K562 (cell line): ENCODE data around the gene AGRN. TPM values are rescaled to one million over a fixed set of nuclear protein-coding genes. Genes with fewer than 3 reads are reported as not detected.

Source experiments
- ZBTB49 ChIP-seq: sonication (generic); formaldehyde crosslinking; IDR thresholded peaks from 2 replicates; pipeline ENCODE4 v1.8.0; 2022; ENCODE audit warnings: missing genetic modification reagents, mild to moderate bottlenecking, borderline replicate concordance
- ZFPM2 ChIP-seq: fragments of 250-450 bp; sonication (Bioruptor Pico); IDR thresholded peaks from 2 replicates; pipeline ENCODE4 v1.5.1; 2022; ENCODE audit warnings: mild to moderate bottlenecking
- ZNF316 ChIP-seq: fragments of 450-650 bp; IDR thresholded peaks from 2 replicates; pipeline ENCODE4 v1.6.1; 2016
- ZNF583 ChIP-seq: fragments of 250-450 bp; sonication (Bioruptor Pico); IDR thresholded peaks from 2 replicates; pipeline ENCODE4 v1.4.0; 2020
- ZZZ3 ChIP-seq: fragments of 450-650 bp; IDR thresholded peaks from 2 replicates; pipeline ENCODE4 v1.6.1; 2016; ENCODE audit warnings: antibody characterized with exemption, mild to moderate bottlenecking, moderate library complexity
- polyA plus RNA-seq, 8 experiments: library from polyadenylated mRNA; depleted of rRNA in 4 of 8; stranded (reverse) in 5 of 8; unstranded in 3 of 8; fragments of >200 nt; fragmentation: Nextera tagmentation in 2 of 8; fragmentation: Illumina TruSeq in 1 of 8; extraction: Ambion mirVana in 2 of 8; extraction: Trizol in 1 of 8; gene quantifications; 2 replicates each; pipeline versions ENCODE4 v1.2.1 to v1.2.3, GENCODE V29; 2011 to 2014; ENCODE audit warnings: inconsistent platforms in 1 of 8, missing spikeins in 1 of 8
- total RNA-seq, 7 experiments: library from RNA; depleted of rRNA in 6 of 7; stranded (reverse); fragments of >200 nt in 6 of 7; fragmentation: Illumina TruSeq in 2 of 7; extraction: Trizol in 2 of 7; gene quantifications; 2 replicates each; pipeline versions ENCODE4 v1.2.1 to v1.2.3, GENCODE V29; 2011 to 2021; ENCODE audit warnings: low replicate concordance in 1 of 7
- TF ChIP-seq, protein P1 (sequence below): fragments of 250-450 bp; sonication (Bioruptor Pico); IDR thresholded peaks from 2 replicates; pipeline ENCODE4 v1.5.0; 2020; ENCODE audit warnings: mild to moderate bottlenecking
- TF ChIP-seq, protein P2 (sequence below): fragments of 450-650 bp; IDR thresholded peaks from 2 replicates; pipeline ENCODE4 v1.6.1; 2014; ENCODE audit warnings: low read depth, mild to moderate bottlenecking, moderate library complexity, borderline replicate concordance
- TF ChIP-seq, protein P3 (sequence below): fragments of 200-800 bp; sonication (Bioruptor generic); IDR thresholded peaks from 2 replicates; pipeline ENCODE4 v1.6.1; 2016; ENCODE audit warnings: missing genetic modification characterization, missing compliant biosample characterization

The AGRN gene
- total and polyA plus RNA-seq, 9 of the 15 experiments (the other 6 are each of a cell fraction or from before 2014, with no cell fraction given), result 0.04 to 111 (median 18.1) TPM

GRCh38 chr1:1000357-1001056, 19.4 kb upstream of the AGRN start (continued):
- TF ChIP-seq ZBTB49 (peak; percentile 94; the same call in 1 of the 2 replicates), ZNF583 (CRISPR knock-in tag) (peak; percentile 87), ZFPM2 (CRISPR knock-in tag) (peak; percentile 40; the same call in 1 of the 2 replicates), ZZZ3 (no peak), ZNF316 (no peak)
- TF ChIP-seq, protein P1, sequence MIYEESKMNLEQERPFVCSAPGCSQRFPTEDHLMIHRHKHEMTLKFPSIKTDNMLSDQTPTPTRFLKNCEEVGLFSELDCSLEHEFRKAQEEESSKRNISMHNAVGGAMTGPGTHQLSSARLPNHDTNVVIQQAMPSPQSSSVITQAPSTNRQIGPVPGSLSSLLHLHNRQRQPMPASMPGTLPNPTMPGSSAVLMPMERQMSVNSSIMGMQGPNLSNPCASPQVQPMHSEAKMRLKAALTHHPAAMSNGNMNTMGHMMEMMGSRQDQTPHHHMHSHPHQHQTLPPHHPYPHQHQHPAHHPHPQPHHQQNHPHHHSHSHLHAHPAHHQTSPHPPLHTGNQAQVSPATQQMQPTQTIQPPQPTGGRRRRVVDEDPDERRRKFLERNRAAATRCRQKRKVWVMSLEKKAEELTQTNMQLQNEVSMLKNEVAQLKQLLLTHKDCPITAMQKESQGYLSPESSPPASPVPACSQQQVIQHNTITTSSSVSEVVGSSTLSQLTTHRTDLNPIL (CRISPR knock-in tag), result no peak; the same call in 1 of the 2 replicates
- TF ChIP-seq, protein P2, sequence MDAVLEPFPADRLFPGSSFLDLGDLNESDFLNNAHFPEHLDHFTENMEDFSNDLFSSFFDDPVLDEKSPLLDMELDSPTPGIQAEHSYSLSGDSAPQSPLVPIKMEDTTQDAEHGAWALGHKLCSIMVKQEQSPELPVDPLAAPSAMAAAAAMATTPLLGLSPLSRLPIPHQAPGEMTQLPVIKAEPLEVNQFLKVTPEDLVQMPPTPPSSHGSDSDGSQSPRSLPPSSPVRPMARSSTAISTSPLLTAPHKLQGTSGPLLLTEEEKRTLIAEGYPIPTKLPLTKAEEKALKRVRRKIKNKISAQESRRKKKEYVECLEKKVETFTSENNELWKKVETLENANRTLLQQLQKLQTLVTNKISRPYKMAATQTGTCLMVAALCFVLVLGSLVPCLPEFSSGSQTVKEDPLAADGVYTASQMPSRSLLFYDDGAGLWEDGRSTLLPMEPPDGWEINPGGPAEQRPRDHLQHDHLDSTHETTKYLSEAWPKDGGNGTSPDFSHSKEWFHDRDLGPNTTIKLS, result peak; percentile 94
- TF ChIP-seq, protein P3, sequence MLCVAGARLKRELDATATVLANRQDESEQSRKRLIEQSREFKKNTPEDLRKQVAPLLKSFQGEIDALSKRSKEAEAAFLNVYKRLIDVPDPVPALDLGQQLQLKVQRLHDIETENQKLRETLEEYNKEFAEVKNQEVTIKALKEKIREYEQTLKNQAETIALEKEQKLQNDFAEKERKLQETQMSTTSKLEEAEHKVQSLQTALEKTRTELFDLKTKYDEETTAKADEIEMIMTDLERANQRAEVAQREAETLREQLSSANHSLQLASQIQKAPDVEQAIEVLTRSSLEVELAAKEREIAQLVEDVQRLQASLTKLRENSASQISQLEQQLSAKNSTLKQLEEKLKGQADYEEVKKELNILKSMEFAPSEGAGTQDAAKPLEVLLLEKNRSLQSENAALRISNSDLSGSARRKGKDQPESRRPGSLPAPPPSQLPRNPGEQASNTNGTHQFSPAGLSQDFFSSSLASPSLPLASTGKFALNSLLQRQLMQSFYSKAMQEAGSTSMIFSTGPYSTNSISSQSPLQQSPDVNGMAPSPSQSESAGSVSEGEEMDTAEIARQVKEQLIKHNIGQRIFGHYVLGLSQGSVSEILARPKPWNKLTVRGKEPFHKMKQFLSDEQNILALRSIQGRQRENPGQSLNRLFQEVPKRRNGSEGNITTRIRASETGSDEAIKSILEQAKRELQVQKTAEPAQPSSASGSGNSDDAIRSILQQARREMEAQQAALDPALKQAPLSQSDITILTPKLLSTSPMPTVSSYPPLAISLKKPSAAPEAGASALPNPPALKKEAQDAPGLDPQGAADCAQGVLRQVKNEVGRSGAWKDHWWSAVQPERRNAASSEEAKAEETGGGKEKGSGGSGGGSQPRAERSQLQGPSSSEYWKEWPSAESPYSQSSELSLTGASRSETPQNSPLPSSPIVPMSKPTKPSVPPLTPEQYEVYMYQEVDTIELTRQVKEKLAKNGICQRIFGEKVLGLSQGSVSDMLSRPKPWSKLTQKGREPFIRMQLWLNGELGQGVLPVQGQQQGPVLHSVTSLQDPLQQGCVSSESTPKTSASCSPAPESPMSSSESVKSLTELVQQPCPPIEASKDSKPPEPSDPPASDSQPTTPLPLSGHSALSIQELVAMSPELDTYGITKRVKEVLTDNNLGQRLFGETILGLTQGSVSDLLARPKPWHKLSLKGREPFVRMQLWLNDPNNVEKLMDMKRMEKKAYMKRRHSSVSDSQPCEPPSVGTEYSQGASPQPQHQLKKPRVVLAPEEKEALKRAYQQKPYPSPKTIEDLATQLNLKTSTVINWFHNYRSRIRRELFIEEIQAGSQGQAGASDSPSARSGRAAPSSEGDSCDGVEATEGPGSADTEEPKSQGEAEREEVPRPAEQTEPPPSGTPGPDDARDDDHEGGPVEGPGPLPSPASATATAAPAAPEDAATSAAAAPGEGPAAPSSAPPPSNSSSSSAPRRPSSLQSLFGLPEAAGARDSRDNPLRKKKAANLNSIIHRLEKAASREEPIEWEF (CRISPR knock-in tag), result no peak
